ENCODE measurements around the gene PJA1.

The PJA1 gene

DNA sequence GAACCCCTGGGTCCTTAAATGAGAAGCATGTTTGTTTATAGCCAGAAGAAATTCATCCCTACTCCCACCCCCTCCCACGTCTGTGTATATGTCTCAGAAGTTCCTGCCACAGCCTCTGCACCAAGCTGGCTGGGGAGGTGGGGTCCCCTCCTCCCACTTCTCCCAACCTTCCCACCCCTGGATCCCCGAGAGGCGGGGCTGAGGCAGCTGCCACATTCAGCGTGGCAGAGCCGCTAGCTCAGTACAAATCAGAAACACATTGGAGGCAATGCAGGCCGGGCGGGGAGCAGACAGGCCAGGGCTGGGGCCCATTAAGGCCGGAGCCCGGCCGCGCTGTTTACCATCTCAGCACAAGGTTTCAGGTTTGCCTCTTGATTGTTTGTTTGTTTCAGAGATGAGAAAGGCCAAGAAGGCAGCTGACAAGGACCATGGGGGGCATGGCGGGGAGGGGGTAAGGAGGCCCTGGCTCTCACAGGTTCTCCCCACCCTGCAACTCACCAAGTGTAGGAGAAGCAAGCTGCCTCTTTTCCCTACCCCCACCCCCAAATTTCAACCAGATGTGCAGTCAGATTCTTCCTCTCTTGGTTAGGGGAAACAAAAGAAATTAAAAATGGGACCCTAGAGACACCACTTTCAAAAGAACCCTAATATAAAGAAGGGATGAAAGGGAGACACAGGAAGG is 22.3 kb downstream of the PJA1 start:
- DNase-seq (ENCODE audit: low read depth) = no peak

DNA sequence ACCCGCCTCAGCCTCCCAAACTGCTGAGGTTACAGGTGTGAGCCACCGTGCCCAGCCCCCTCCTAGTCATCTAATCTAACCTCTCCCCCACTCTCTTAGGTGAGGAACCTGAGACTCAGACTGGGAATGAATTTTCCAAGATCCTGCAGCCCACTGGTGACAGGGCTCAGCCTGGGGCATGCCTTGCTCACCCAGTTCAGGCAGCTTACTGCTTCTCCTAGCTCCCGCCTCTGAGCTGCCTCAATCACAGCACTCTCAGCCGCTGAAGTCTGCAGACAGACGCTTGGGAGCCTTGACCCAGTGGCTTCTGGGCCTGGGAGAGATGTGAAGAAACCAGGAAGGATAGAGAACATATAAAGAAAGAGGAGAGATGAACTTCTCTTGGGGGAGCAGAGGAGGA is 24.4 kb downstream of the PJA1 start:
- DNase-seq (ENCODE audit: low read depth) = no peak

DNA sequence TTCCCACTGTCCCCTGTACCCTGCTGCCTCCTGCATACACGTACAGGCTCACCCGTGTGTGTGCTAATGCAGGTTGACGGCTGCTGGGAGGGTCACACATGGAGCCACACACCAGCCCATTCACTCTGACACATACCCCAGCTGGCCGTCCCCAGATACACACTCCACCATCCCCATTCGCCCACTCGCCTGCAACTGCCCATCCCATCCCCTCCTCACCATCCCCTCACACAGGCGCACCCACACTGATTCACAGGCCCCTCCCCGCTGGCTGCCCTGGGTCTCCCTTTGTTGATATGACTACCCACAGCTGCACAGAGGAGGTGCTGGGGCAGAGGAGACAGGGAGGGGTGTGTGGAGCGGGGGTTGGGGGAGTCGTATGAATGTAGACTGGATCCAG is 25.7 kb downstream of the PJA1 start:
- DNase-seq (ENCODE audit: low read depth) = no peak

- no peak for DNase-seq (ENCODE audit: low read depth)
These were observed 26.7 kb downstream of the PJA1 start for GRCh38 chrX:69138512-69138911.

GRCh38 chrX:69138118-69138390 is 27.2 kb downstream of the PJA1 start:
- DNase-seq (ENCODE audit: low read depth) = no peak

DNA sequence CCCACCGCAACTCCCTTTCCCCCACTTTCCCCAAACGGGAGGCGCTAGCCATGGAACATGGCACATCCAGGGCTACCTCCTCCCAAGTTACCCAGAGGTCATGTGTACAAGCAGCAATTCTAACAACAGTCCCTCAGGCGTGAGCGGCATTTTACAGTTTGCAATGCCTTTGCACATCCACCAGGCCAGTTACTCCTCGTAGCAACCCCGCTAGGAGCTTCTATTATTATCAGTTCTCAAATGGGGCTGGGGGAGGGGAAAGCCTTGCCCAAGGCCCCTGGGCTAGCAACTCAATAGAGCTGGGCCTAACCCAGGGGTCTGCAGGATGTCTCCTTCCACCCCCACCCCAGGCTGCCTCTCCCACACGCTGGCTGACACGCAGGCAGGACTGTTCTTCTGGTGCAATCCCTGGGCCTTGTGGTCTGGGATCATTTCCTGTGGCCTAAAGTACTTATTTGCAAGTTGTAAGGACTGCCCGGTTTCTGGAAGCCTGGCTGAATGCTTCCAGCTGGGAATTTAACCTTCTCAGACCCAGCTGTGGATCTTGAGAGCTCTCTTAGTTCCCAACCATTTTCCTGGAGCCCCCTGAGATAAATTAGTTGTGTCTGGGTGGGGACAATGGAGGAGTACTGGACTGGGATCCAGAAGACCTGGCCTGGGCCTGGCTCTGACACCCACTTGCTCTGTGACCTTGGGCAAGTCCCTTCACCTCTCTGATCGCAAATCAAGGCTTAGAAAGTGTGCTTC is 27.7 kb downstream of the PJA1 start:
- DNase-seq (ENCODE audit: low read depth) = no peak

DNA sequence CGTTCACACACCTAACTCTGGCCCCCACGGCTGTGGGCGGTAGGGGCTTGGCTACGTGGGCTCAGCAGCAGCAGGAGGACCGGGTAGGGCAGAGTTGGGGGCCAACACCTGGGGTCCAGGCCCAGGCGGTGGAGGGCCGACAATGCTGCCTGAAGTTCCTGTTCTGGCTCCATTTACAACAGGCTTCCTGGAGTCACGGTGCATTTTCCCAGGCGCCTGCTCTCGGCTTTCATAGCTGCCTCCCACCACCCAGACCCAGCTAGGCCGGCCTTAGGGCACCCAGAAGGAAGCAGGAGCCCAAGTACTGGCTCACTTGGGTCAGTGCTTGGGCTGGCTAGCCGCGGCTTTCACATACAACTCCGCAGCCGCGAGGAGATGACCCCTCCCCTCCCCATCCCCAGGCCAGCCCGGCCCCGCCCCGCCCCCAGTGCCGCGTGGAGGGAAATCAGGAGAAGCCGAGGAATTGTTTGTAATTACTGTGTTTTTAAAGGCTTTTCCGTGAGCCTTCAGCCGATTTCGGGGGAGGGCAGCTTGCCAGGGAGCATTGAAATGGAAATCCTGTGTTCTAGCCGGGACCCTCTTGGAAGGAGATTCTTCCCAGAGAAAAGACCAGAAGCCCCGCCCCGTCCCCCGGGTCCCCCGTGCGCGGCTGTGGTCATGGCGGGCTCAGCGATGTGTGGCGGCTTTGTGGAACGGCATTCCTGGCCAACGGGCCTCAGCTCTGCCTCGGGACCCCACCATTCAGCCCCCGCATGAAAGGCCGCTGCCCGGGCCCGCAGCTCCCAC is 28.5 kb downstream of the PJA1 start:
- no peak for DNase-seq (ENCODE audit: low read depth)

DNA sequence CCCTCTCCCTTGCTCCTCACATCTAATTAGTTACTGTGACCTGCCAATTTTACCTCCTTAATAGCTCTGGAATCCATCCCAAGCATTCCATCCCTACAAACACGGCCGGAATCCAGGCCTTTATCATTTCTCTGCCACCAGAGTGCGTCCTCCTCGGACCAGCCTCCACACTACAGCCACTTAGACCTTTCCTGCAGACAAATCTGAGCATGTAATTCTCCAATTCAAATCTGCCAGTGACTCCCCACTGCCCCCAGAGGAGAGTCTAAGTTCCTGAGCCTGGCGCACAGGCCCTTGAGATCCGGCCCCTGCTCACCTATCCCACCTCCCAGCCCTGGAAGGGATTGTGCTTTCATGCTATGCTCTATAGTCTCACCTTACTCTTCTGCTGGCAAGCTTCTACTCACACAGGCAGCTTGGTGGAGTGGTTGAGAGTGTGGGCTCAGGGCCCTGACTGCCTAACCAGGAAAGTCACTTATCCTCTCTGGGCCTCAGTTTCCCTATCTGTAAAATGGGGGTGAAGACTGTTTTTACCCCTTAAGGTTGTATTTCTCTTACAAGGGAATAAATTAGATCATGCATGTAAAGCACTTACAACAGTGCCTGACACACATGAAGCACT is 31.2 kb downstream of the PJA1 start:
- DNase-seq (ENCODE audit: low read depth) = no peak

GRCh38 chrX:69131886-69132285 is 33.4 kb downstream of the PJA1 start:
- DNase-seq (ENCODE audit: low read depth) = no peak

GRCh38 chrX:69130439-69130838 is 34.8 kb downstream of the PJA1 start:
- no peak for DNase-seq (ENCODE audit: low read depth)

- no peak for DNase-seq (ENCODE audit: low read depth)
These were observed 36.7 kb downstream of the PJA1 start for GRCh38 chrX:69128588-69128987.

DNA sequence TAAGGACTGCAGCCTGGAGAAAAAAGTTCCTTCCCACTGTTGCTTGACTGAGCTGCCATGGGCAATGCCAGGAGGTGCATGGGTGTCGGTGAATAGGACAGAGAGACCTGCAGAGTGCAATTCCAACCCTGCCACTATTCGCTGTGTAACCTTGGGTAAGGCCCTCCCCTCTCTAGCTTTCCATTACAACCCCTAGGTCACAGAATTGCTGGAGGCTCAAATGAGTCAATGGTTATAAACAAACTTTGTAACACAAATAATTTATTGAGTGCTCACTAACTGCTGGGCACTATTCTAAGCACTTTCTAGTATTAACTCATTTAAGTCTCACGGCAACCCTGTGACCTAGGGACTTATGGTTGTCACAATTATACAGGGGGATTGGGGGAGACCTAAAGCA is 37.8 kb downstream of the PJA1 start:
- no peak for DNase-seq (ENCODE audit: low read depth)

DNA sequence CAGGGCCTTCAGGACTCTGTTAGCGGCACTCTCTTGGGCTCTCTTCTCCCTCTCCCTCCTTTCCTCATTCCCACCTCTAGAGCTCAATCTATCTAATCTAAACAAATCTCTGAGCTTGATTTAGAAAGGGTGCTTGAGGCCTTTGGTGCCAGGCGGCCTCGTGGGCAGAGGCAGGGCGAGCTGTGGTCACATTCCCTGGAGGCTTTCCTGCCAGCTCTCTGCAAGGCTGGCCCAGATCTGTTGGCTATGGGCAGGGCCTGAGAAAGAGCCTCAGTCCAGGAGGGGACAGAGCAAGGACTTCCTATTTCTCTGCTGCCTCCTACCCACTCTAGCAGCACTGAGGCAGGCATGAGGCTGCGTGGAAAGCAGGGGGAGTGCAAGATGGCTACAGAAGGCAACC is 38.6 kb downstream of the PJA1 start:
- DNase-seq (ENCODE audit: low read depth) = no peak

GRCh38 chrX:69125094-69125493 is 40.2 kb downstream of the PJA1 start:
- DNase-seq (ENCODE audit: low read depth) = no peak

- no peak for DNase-seq (ENCODE audit: low read depth)
These were observed 41.1 kb downstream of the PJA1 start for GRCh38 chrX:69124108-69124507.

- DNase-seq (ENCODE audit: low read depth) = no peak
These were observed 41.8 kb downstream of the PJA1 start for GRCh38 chrX:69123481-69123880.

GRCh38 chrX:69121321-69122000 is 43.8 kb downstream of the PJA1 start:
- no peak for DNase-seq (ENCODE audit: low read depth)

DNA sequence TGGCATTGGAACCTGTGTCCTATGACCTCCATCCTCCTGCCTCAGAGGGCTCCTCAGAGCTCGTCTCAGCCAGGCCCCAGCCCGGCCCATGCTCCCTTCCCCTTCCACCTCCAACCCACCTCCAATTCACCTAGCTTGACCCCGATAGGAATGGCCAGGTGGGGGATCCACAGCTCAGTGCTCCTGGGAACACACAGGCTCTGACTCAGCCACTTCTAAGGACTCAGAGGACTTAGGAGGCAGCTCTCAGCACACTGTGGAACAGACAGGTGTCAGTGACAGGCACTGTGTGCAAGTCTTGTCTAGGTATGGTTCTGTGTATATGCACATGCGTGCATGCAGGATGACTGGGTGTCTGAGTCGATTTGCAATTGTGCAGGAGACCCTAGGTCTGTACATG is 44.8 kb downstream of the PJA1 start:
- no peak for DNase-seq (ENCODE audit: low read depth)

- DNase-seq (ENCODE audit: low read depth) = no peak
These were observed 46.1 kb downstream of the PJA1 start for GRCh38 chrX:69119122-69119521.

- no peak for DNase-seq (ENCODE audit: low read depth)
These were observed 47.3 kb downstream of the PJA1 start for GRCh38 chrX:69117876-69118526.

GRCh38 chrX:69116077-69116476 is 49.2 kb downstream of the PJA1 start:
- DNase-seq (ENCODE audit: low read depth) = no peak

- no peak for DNase-seq (ENCODE audit: low read depth)
These were observed 51.5 kb downstream of the PJA1 start for GRCh38 chrX:69113723-69114122.
